NCI-H748 treated with DMSO at 0.1 percent for 48 hours (cell line): ENCODE data around the gene RAF1.

Source experiments
- DNase-seq: peaks from one replicate; lab custom pipeline; 2025; lab: John Stamatoyannopoulos, UW

Gene RAF1

GRCh38 chr3:12591456-12591855, 72.5 kb downstream of the RAF1 start:
- DNase-seq = no peak

DNA sequence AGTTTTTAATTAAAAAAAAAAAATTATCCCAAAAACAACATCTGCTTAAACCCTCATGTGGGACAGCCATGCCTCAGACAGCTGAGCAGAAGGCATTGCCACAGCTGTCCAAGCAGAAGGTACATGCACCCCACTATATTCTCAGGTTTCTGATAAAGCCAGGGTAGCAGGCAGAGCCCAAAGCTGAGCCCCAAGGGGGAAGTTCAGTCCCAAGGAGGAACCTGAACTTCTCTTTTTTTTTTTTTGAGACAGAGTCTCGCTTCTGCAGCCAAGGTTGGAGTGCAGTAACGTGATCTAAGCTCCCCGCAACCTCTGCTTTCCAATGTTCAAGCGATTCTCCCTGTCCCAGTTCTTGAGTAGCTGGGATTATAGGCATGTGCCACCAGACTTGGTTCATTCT, 73.8 kb downstream of the RAF1 start:
- no peak for DNase-seq

GRCh38 chr3:12588039-12589009, 75.6 kb downstream of the RAF1 start:
- DNase-seq = peak; percentile 38

DNA sequence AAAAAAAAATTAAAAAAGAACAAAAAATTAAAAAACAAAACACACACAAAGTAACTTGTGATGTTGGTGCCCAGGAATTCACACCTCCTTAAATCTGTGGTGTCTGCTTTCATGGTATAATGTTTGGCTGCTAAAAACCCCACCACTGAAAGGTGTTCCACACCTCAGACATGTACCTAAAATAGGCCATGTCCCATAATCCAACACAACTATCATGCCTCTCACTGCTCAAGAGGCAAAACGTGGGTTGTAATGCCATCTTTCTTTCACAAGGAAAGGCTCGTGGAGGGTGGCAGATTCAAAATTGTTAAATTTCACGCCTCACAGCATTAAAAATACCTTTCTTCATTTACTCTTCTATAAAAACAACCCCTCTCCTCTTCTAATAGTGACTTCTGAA, 77.5 kb downstream of the RAF1 start:
- DNase-seq = no peak

DNA sequence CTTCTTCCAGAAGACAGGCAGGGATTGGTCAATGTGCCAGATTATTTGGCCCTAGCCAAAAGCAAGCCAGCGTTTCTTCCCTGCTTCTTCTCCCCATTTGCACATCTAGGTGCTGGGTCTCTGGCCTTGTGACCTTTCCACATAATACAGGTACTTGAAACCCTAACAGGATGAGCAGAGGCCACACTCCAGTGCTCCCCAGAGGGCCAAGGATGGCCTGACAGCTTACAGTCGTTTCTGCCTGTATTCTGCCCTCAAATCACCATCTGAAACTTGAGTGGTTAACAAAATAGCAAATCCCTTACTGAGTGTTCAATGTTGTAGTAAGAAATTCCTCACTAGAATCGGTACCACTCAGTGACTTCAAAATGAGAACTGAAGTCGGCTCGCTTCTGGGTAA, 77.9 kb downstream of the RAF1 start:
- DNase-seq = no peak

DNA sequence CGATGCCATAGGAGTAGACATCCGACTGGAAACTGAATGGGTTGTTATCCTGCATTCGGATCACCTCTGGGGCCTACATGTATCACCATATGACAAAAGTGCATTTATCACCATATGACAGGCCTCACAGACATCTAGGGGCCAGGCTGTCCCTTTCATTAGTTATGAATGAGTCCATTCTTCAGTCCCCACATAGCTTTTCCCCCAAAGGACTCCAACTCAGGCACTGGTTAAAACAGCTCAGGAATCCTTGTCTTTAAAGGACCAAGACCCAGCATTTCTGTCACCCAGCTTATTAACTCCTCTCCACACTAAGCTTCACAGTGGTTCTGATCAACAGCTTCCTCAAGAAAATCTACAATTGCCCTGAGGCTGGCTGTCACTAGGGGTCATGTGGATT, 78.7 kb downstream of the RAF1 start:
- DNase-seq = no peak

DNA sequence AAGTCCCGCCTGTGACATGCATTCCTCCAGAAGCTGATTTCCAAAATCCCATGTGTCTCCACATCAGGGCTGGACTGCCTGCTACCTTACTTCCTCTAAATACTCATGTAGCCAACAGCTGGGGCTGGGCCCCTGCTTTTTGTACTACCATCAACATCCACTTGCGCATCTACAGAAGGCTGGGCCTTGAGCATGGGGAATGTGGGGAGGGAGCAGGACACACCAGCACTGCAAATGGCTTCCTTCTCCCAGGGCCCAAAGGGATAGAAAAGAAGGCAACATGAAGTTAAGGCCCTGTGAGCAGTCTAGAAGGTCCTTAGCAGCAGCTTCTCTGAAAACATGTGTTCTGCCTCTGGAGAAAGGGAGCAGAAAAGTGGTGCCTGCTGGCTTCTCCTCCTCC, 79.8 kb downstream of the RAF1 start:
- DNase-seq = no peak

GRCh38 chr3:12583280-12583679, 80.6 kb downstream of the RAF1 start:
- no peak for DNase-seq

DNA sequence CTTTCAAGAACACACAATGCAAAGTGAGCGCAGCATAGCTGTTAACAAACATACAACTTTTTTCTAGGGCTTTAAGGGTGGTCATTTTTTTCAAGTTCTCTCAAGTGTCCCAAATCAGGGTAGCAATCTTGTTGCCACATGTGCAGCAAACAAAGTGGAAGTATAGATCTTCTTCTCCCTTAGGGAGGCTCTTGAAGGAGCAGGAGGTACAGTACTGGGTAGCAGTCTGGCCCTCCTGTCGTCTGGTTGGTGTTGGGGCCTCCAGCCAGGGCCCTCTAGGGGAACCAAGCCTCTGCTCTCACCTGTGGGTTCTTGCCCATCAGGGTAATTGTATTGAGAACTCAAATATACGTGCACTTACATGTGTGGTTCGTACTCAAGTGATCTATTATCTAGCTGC, 81.2 kb downstream of the RAF1 start:
- no peak for DNase-seq

DNA sequence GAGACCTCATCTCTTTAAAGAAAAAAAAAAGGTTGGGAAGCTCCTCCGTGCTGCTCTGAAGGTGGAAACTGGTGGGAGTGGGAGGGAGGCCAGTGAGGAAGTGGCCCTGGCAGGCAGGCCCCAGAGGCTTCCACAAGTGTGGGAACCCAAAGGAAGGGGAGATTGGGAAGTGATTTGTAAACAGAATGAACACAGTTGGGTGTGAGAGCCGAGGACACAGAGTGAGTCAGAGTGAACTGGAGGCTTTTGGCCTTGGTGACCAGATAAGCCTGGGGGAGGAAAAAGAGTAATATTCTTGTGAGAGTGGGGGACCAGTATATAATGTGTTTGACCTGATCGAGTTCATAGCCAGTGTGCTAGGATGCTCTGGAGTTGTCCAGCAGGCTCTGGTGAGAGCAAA, 84.0 kb downstream of the RAF1 start:
- DNase-seq = no peak

- no peak for DNase-seq
Observed at GRCh38 chr3:12579456-12579855, 84.5 kb downstream of the RAF1 start.

DNA sequence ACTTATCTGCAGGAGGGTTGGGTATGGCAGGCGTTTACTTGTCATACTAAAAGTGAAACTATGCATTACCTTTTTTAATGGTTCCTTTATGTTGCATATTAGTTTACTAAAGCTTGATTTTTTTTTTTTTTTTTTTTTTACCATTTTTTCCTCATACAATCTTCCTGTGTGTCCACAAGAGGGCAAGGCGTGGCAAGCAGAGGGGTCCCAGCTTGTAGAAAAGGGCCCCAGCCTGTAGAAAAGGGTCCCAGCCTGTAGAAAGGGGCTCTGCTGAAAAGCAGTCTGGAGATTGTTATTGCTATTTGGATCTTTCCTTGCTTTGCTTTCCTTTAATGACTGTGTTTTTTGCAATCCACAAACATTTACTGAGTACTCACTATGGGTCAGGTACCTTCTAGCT, 85.2 kb downstream of the RAF1 start:
- DNase-seq = no peak

DNA sequence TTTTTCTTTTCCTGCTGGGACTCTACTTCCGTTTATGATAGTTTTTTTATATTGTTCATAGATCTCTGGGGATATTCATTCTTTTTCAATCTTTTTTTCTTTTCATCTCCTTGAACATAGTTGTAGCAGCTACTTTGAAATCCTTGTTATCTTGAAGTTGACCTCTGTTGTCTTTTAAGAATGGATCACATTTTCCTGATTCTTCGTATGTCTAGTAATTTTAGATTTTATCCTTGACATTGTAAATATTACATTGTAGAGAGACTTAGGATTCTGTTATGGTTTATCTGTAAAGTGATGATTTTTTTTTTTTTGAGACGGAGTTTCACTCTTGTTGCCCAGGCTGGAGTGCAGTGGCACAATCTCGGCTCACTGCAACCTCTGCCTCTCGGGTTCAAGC, 86.5 kb downstream of the RAF1 start:
- DNase-seq = no peak

- no peak for DNase-seq
Observed at GRCh38 chr3:12574661-12575060, 89.3 kb downstream of the RAF1 start.

DNA sequence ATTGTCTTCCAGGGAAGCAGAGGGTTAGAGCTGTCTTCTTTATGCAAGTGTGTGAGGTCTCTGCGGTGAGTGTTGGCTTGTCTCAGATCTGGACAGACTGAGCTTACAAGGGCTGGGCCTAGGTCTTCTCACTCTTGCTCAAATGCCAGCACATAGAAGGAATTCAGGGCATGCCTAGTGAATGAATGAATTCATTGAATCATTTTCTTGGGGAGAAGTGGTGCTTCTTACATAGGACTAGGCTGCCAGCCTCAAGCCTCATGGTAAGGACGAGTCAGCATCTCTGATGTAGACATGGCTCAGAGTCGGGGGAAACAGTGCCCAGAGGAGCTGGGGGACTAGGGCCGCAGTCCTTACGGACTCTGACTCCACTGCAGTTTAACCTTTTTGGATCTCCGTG, 89.8 kb downstream of the RAF1 start:
- no peak for DNase-seq

GRCh38 chr3:12571986-12572385, 91.9 kb downstream of the RAF1 start:
- DNase-seq = no peak

DNA sequence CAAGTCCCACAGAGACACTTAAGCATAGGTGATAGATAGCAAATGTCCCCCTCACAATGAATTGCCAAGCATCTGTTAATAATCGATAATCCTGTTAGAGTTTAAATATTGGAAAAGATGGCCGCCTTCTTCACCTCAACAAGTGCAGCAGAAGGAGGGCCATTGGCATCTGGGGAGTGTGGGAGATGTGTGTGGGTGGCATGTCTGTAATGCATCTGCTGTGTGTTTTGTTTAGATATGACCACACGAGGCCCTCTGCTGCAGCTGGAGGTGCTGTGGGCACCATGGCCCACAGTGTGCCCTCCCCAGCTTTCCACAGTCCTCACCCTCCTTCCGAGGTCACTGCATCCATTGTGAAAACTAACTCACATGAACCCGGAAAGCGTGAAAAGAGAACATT, 94.1 kb downstream of the RAF1 start:
- no peak for DNase-seq

GRCh38 chr3:12568747-12569146, 95.2 kb downstream of the RAF1 start:
- DNase-seq = no peak

- no peak for DNase-seq
Observed at GRCh38 chr3:12566976-12567375, 96.9 kb downstream of the RAF1 start.

- no peak for DNase-seq
Observed at GRCh38 chr3:12562451-12562850, 101.5 kb downstream of the RAF1 start.

GRCh38 chr3:12561397-12561796, 102.5 kb downstream of the RAF1 start:
- DNase-seq = no peak

DNA sequence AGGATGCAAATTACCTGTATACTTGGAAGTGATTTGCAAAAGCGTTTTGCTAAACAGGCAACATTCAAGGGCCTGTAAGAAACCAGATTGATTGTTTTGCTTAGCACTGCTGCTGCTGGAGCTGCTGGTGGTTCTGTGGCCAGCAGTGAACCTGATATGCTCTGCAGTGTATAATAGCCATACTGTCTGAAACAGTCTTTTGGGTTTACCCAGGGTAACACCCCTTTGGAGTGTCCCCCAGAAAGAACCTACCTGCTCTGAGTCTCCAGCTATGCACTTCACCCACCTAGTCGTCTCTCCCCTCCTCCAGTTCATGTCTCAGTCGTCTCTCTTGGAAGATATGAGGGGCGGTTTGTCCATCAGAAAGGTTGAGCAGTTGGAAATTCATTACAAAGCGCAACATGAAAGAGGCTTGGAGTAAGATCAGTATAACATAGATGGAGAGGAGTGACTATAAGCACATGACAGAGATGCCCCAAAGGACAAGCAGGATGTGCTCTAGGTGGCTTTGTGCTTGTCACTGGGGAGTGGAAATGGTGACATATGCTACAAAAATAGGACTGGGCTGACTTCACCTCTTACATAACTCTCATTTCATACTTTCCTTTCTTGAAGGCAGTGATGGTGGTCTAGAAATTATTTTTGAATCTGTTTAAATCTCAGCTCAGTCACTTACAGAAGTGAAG, 103.3 kb downstream of the RAF1 start:
- no peak for DNase-seq

- DNase-seq = no peak
Observed at GRCh38 chr3:12559520-12559919, 104.4 kb downstream of the RAF1 start.
